Activated T-helper 2 cell treated with anti-CD3 and anti-CD28 coated beads, Interferon-gamma antibody, Interleukin-2, Interleukin-4, amounts not matched to agents 10 μg/mL and 5 μg/mL and 100 μg/mL, durations not matched to agents 14 hours and 24 hours and 36 hours (primary cell): ENCODE measurements around the gene HMGXB3. TPM values are rescaled to one million over a fixed set of nuclear protein-coding genes. Genes with fewer than 3 reads are reported as not detected.

Source experiments
- DNase-seq: peaks from one replicate; pipeline ENCODE4 v3.0.0; 2021; ENCODE audit warnings: low spot score
- H3K27ac Mint-ChIP-seq: one replicate; pipeline ENCODE4 v1.8.0; 2021; ENCODE audit warnings: mixed read lengths
- H3K27me3 Mint-ChIP-seq: one replicate; pipeline ENCODE4 v1.8.0; 2021; ENCODE audit warnings: low read depth, mixed read lengths
- H3K36me3 Mint-ChIP-seq: one replicate; pipeline ENCODE4 v1.8.0; 2021; ENCODE audit warnings: low read depth, mixed read lengths
- H3K4me1 Mint-ChIP-seq: one replicate; pipeline ENCODE4 v1.8.0; 2021; ENCODE audit warnings: low read depth, mixed read lengths
- H3K4me3 Mint-ChIP-seq: one replicate; pipeline ENCODE4 v1.8.0; 2021; ENCODE audit warnings: low read depth, mild to moderate bottlenecking, moderate library complexity, mixed read lengths
- H3K9me3 Mint-ChIP-seq: one replicate; pipeline ENCODE4 v1.8.0; 2021; ENCODE audit warnings: mixed read lengths
- intact Hi-C: fragments of 100-400 bp; cut with micrococcal nuclease; formaldehyde crosslinking; loops from one replicate; pipeline ENCODE4 v1.15.1; 2023
- total RNA-seq: library from RNA; stranded (reverse); gene quantifications from 2 replicates; pipeline ENCODE4 v1.2.3, GENCODE V29; 2022

The HMGXB3 gene
- total RNA-seq, 1 donor from 2014 or later, result 39.6 TPM

- no peak for DNase-seq
- peaks cover 9% of the 10 kb centered on the region for H3K4me1 Mint-ChIP-seq
- H3K36me3 Mint-ChIP-seq, result no peaks in the 10 kb centered on the region
- intact Hi-C loops, result no loop called here
- H3K27ac Mint-ChIP-seq, result no peak overlapping the region
- H3K4me3 Mint-ChIP-seq, result no peak overlapping the region
- H3K27me3 Mint-ChIP-seq, result peaks cover 1% of the 10 kb centered on the region
- no peaks in the 10 kb centered on the region for H3K9me3 Mint-ChIP-seq
Observed at GRCh38 chr5:150061538-150061995, 61.0 kb downstream of the HMGXB3 start.

- no peaks in the 10 kb centered on the region for H3K9me3 Mint-ChIP-seq
Observed at GRCh38 chr5:150062216-150062922, 61.8 kb downstream of the HMGXB3 start.

GRCh38 chr5:150063638-150064037, 63.1 kb downstream of the HMGXB3 start:
- no peak overlapping the region for H3K4me3 Mint-ChIP-seq
- no peaks in the 10 kb centered on the region for H3K36me3 Mint-ChIP-seq
- no peak overlapping the region for H3K27ac Mint-ChIP-seq
- H3K9me3 Mint-ChIP-seq, result no peaks in the 10 kb centered on the region
- intact Hi-C loops, result no loop called here
- DNase-seq, result no peak
- H3K4me1 Mint-ChIP-seq, result peaks cover 22% of the 10 kb centered on the region
- H3K27me3 Mint-ChIP-seq, result peaks cover 1% of the 10 kb centered on the region

More at GRCh38 chr5:150062216-150062922, 61.8 kb downstream of the HMGXB3 start:
- no peak for DNase-seq
- intact Hi-C loops, result no loop called here
- H3K36me3 Mint-ChIP-seq, result no peaks in the 10 kb centered on the region
- peaks cover 1% of the 10 kb centered on the region for H3K27me3 Mint-ChIP-seq
- H3K4me1 Mint-ChIP-seq, result peaks cover 17% of the 10 kb centered on the region
- no peak overlapping the region for H3K27ac Mint-ChIP-seq
- H3K4me3 Mint-ChIP-seq, result no peak overlapping the region

GRCh38 chr5:150064681-150065220, 64.2 kb downstream of the HMGXB3 start:
- DNase-seq, result no peak
- H3K36me3 Mint-ChIP-seq, result no peaks in the 10 kb centered on the region
- no peak overlapping the region for H3K27ac Mint-ChIP-seq
- intact Hi-C loops, result loop anchor here (5.0 kb wide), 1 partner anchor 62 kb away; the partner anchor contains the start of genes HMGXB3 and TIGD6
- no peak overlapping the region for H3K4me3 Mint-ChIP-seq
- H3K9me3 Mint-ChIP-seq, result no peaks in the 10 kb centered on the region
- peaks cover 1% of the 10 kb centered on the region for H3K27me3 Mint-ChIP-seq
- H3K4me1 Mint-ChIP-seq, result peaks cover 22% of the 10 kb centered on the region

GRCh38 chr5:150065346-150065745, 64.8 kb downstream of the HMGXB3 start:
- H3K36me3 Mint-ChIP-seq, result no peaks in the 10 kb centered on the region
- no peak overlapping the region for H3K27ac Mint-ChIP-seq
- DNase-seq, result no peak
- intact Hi-C loops, result loop anchor here (5.0 kb wide), 1 partner anchor 63 kb away; the partner anchor contains the start of genes HMGXB3 and TIGD6
- no peaks in the 10 kb centered on the region for H3K9me3 Mint-ChIP-seq
- peaks cover 1% of the 10 kb centered on the region for H3K27me3 Mint-ChIP-seq
- peaks cover 22% of the 10 kb centered on the region for H3K4me1 Mint-ChIP-seq
- H3K4me3 Mint-ChIP-seq, result no peak overlapping the region

GRCh38 chr5:150065886-150066285, 65.3 kb downstream of the HMGXB3 start:
- DNase-seq, result no peak
- intact Hi-C loops, result loop anchor here (5.0 kb wide), 1 partner anchor 64 kb away; the partner anchor contains the start of genes HMGXB3 and TIGD6
- peaks cover 1% of the 10 kb centered on the region for H3K27me3 Mint-ChIP-seq
- H3K36me3 Mint-ChIP-seq, result no peaks in the 10 kb centered on the region
- H3K27ac Mint-ChIP-seq, result no peak overlapping the region
- H3K4me1 Mint-ChIP-seq, result peaks cover 22% of the 10 kb centered on the region
- H3K9me3 Mint-ChIP-seq, result no peaks in the 10 kb centered on the region
- H3K4me3 Mint-ChIP-seq, result no peak overlapping the region

- Mint-ChIP-seq H3K27ac (no peak overlapping the region), H3K4me1 (peaks cover 22% of the 10 kb centered on the region), H3K36me3 (no peaks in the 10 kb centered on the region), H3K9me3 (no peaks in the 10 kb centered on the region), H3K27me3 (peaks cover 1% of the 10 kb centered on the region), H3K4me3 (no peak overlapping the region)
- intact Hi-C loops, result loop anchor here (5.0 kb wide), 1 partner anchor 64 kb away; the partner anchor contains the start of genes HMGXB3 and TIGD6
- DNase-seq, result no peak
Observed at GRCh38 chr5:150066436-150066835, 65.9 kb downstream of the HMGXB3 start.

GRCh38 chr5:150066901-150067396, 66.4 kb downstream of the HMGXB3 start:
- Mint-ChIP-seq H3K27ac (peak overlapping the region; percentile 46), H3K27me3 (peaks cover 1% of the 10 kb centered on the region), H3K9me3 (no peaks in the 10 kb centered on the region), H3K36me3 (no peaks in the 10 kb centered on the region), H3K4me1 (peaks cover 22% of the 10 kb centered on the region), H3K4me3 (no peak overlapping the region)
- DNase-seq, result no peak
- intact Hi-C loops, result loop anchor here (5.0 kb wide), 1 partner anchor 65 kb away; the partner anchor contains the start of genes HMGXB3 and TIGD6

GRCh38 chr5:150067405-150067960, 66.9 kb downstream of the HMGXB3 start:
- intact Hi-C loops, result loop anchor here (5.0 kb wide), 1 partner anchor 65 kb away; the partner anchor contains the start of genes HMGXB3 and TIGD6
- peaks cover 22% of the 10 kb centered on the region for H3K4me1 Mint-ChIP-seq
- DNase-seq, result no peak
- H3K36me3 Mint-ChIP-seq, result no peaks in the 10 kb centered on the region
- H3K9me3 Mint-ChIP-seq, result no peaks in the 10 kb centered on the region
- H3K27me3 Mint-ChIP-seq, result peaks cover 1% of the 10 kb centered on the region
- no peak overlapping the region for H3K27ac Mint-ChIP-seq
- H3K4me3 Mint-ChIP-seq, result no peak overlapping the region

GRCh38 chr5:150068071-150068470, 67.5 kb downstream of the HMGXB3 start:
- H3K36me3 Mint-ChIP-seq, result no peaks in the 10 kb centered on the region
- H3K4me3 Mint-ChIP-seq, result no peak overlapping the region
- H3K4me1 Mint-ChIP-seq, result peaks cover 22% of the 10 kb centered on the region
- no peak overlapping the region for H3K27ac Mint-ChIP-seq
- H3K27me3 Mint-ChIP-seq, result peaks cover 1% of the 10 kb centered on the region
- H3K9me3 Mint-ChIP-seq, result no peaks in the 10 kb centered on the region
- no peak for DNase-seq
- intact Hi-C loops, result loop anchor here (5.0 kb wide), 1 partner anchor 66 kb away; the partner anchor contains the start of genes HMGXB3 and TIGD6

GRCh38 chr5:150068472-150068871, 67.9 kb downstream of the HMGXB3 start:
- Mint-ChIP-seq H3K9me3 (no peaks in the 10 kb centered on the region), H3K27me3 (peaks cover under 1% of the 10 kb centered on the region), H3K4me1 (peaks cover 22% of the 10 kb centered on the region), H3K4me3 (no peak overlapping the region), H3K36me3 (no peaks in the 10 kb centered on the region), H3K27ac (no peak overlapping the region)
- DNase-seq, result no peak
- intact Hi-C loops, result loop anchor here (5.0 kb wide), 1 partner anchor 66 kb away; the partner anchor contains the start of genes HMGXB3 and TIGD6

GRCh38 chr5:150068961-150069645, 68.6 kb downstream of the HMGXB3 start:
- Mint-ChIP-seq H3K9me3 (no peaks in the 10 kb centered on the region), H3K4me1 (peaks cover 22% of the 10 kb centered on the region), H3K4me3 (no peak overlapping the region), H3K27me3 (no peaks in the 10 kb centered on the region), H3K27ac (no peak overlapping the region), H3K36me3 (no peaks in the 10 kb centered on the region)
- DNase-seq, result no peak
- intact Hi-C loops, result loop anchor here (5.0 kb wide), 1 partner anchor 67 kb away; the partner anchor contains the start of genes HMGXB3 and TIGD6
